Caco-2 (cell line): Measurements from ENCODE around the gene P2RX3. TPM values are rescaled to one million over a fixed set of nuclear protein-coding genes. Genes with fewer than 3 reads are reported as not detected.

Experiments
- BruUV-seq: library from RNA; stranded (reverse); fragments of 400-500 nt; replicated peaks from 2 replicates; lab custom pipeline; 2021; lab: Mats Ljungman, UMichigan
- CTCF ChIA-PET: fragments of 300-600 bp; sonication (Branson Sonifier 250); formaldehyde crosslinking; loops from one replicate; lab custom pipeline; 2022; ENCODE audit warnings: antibody characterized with exemption; lab: Charles Lee
- POLR2A ChIA-PET: fragments of 300-600 bp; sonication (Branson Sonifier 250); formaldehyde crosslinking; loops from one replicate; lab custom pipeline; 2022; ENCODE audit warnings: antibody characterized with exemption; lab: Charles Lee
- DNase-seq, 2 experiments: peaks; one replicate each; pipeline versions ENCODE4 v3.0.0 to v3.0.0-alpha.2; 2020 to 2022
- H3K27me3 ChIP-seq: replicated peaks from 2 replicates; pipeline ENCODE4 v1.6.0; 2011; ENCODE audit warnings: low read length; ENCODE audit not compliant: control insufficient read depth, insufficient read depth
- H3K36me3 ChIP-seq: 2 replicates; pipeline ENCODE4 v1.5.1; 2011; ENCODE audit warnings: low read length; ENCODE audit not compliant: control insufficient read depth, insufficient read depth
- H3K4me1 ChIP-seq: fragments of 250-450 bp; sonication (Bioruptor Pico); 2 replicates; pipeline ENCODE4 v1.5.1; 2020; ENCODE audit warnings: mild to moderate bottlenecking
- H3K4me3 ChIP-seq: 2 replicates; pipeline ENCODE4 v1.5.1; 2011; ENCODE audit warnings: low read depth, mild to moderate bottlenecking, control low read depth, low read length
- H3K9me3 ChIP-seq: fragments of 250-450 bp; sonication (Bioruptor Pico); 2 replicates; pipeline ENCODE4 v1.5.1; 2020; ENCODE audit warnings: mild to moderate bottlenecking, moderate library complexity
- H3K27ac Mint-ChIP-seq: one replicate; pipeline ENCODE4 v1.8.0; 2022; ENCODE audit warnings: mixed read lengths; ENCODE audit not compliant: unreplicated experiment
- H3K27me3 Mint-ChIP-seq: one replicate; pipeline ENCODE4 v1.8.0; 2022; ENCODE audit warnings: mixed read lengths; ENCODE audit not compliant: insufficient read depth, unreplicated experiment
- H3K36me3 Mint-ChIP-seq: one replicate; pipeline ENCODE4 v1.8.0; 2022; ENCODE audit warnings: mild to moderate bottlenecking, mixed read lengths; ENCODE audit not compliant: insufficient read depth, unreplicated experiment
- H3K4me1 Mint-ChIP-seq: one replicate; pipeline ENCODE4 v1.8.0; 2022; ENCODE audit warnings: low read depth, mixed read lengths; ENCODE audit not compliant: unreplicated experiment
- H3K4me3 Mint-ChIP-seq: one replicate; pipeline ENCODE4 v1.8.0; 2022; ENCODE audit warnings: mild to moderate bottlenecking, moderate library complexity, mixed read lengths; ENCODE audit not compliant: unreplicated experiment
- H3K9me3 Mint-ChIP-seq: one replicate; pipeline ENCODE4 v1.8.0; 2022; ENCODE audit warnings: mixed read lengths; ENCODE audit not compliant: unreplicated experiment
- CTCF ChIP-seq, 2 experiments: fragments of 200-600 bp in 1 of 2; IDR thresholded peaks; 1 replicate in 1 of 2; 2 replicates in 1 of 2; pipeline versions ENCODE4 v1.5.1 to v1.8.0; 2011 to 2022; ENCODE audit warnings: antibody characterized with exemption in 1 of 2, control low read depth in 1 of 2, inconsistent platforms in 1 of 2, low read depth in 1 of 2, low read length in 1 of 2, mild to moderate bottlenecking in 1 of 2, moderate library complexity in 1 of 2; ENCODE audit not compliant: insufficient read depth in 1 of 2, severe bottlenecking in 1 of 2, unreplicated experiment in 1 of 2
- intact Hi-C: fragments of 100-400 bp; cut with micrococcal nuclease; formaldehyde crosslinking; loops from one replicate; pipeline ENCODE4 v1.10.0; 2022; ENCODE audit not compliant: unreplicated experiment
- total RNA-seq: library from RNA; stranded (reverse); gene quantifications from 2 replicates; pipeline ENCODE4 v1.2.3, GENCODE V29; 2022

The P2RX3 gene
- total RNA-seq, 1 experiment from 2014 or later = not detected

GRCh38 chr11:57342702-57343101 is 4.5 kb downstream of the P2RX3 start:
- no peak overlapping the region for H3K27ac Mint-ChIP-seq
- POLR2A ChIA-PET = interaction anchor here (0.6 kb wide), 1 partner anchor 18 kb away, joined by 4 read pairs; the partner anchor contains the start of gene TNKS1BP1
- H3K9me3 Mint-ChIP-seq = no peaks in the 10 kb centered on the region
- no peaks in the 10 kb centered on the region for H3K27me3 ChIP-seq
- peaks cover 6% of the 10 kb centered on the region; the same call in 1 of the 2 replicates for H3K4me1 ChIP-seq
- no peak for TF ChIP-seq CTCF (IDR thresholded peaks at IDR 0.05; ENCODE audit: insufficient read depth in 1 of 2, low read depth in 1 of 2, low read length in 1 of 2, severe bottlenecking in 1 of 2, unreplicated experiment in 1 of 2)
- H3K36me3 ChIP-seq = no peaks in the 10 kb centered on the region
- peaks cover 18% of the 10 kb centered on the region for H3K4me1 Mint-ChIP-seq
- H3K4me3 Mint-ChIP-seq = no peak overlapping the region
- no peaks in the 10 kb centered on the region for H3K9me3 ChIP-seq
- no peaks in the 10 kb centered on the region for H3K27me3 Mint-ChIP-seq
- H3K36me3 Mint-ChIP-seq = no peaks in the 10 kb centered on the region
- no peak for DNase-seq
- no peak overlapping the region for H3K4me3 ChIP-seq
- CTCF ChIA-PET = interaction anchor here (1.3 kb wide), 1 partner anchor 88 kb away, joined by 3 read pairs; no protein-coding TSS in a partner anchor
- intact Hi-C loops = loop anchor here (5.0 to 10.0 kb wide), 2 partner anchors 210 to 1182 kb away; no protein-coding TSS in a partner anchor
- BruUV-seq = no TSS peak

GRCh38 chr11:57343825-57344224 is 5.7 kb downstream of the P2RX3 start:
- H3K9me3 Mint-ChIP-seq = no peaks in the 10 kb centered on the region
- ChIA-PET POLR2A (interaction anchor here (0.5 to 0.6 kb wide), 2 partner anchors 8 to 120 kb away, joined by 3 to 4 read pairs; no protein-coding TSS in a partner anchor), CTCF (interaction anchor here (1.3 kb wide), 1 partner anchor 87 kb away, joined by 3 read pairs; no protein-coding TSS in a partner anchor)
- no peaks in the 10 kb centered on the region for H3K36me3 ChIP-seq
- no peak overlapping the region for H3K4me3 ChIP-seq
- no peak overlapping the region for H3K27ac Mint-ChIP-seq
- BruUV-seq = no TSS peak
- H3K27me3 Mint-ChIP-seq = no peaks in the 10 kb centered on the region
- no peak overlapping the region for H3K4me3 Mint-ChIP-seq
- DNase-seq = no peak
- H3K4me1 Mint-ChIP-seq = peaks cover 17% of the 10 kb centered on the region
- TF ChIP-seq CTCF (IDR thresholded peaks at IDR 0.05; ENCODE audit: insufficient read depth in 1 of 2, low read depth in 1 of 2, low read length in 1 of 2, severe bottlenecking in 1 of 2, unreplicated experiment in 1 of 2) = no peak
- H3K27me3 ChIP-seq = no peaks in the 10 kb centered on the region
- H3K4me1 ChIP-seq = peaks cover 6% of the 10 kb centered on the region; the same call in 1 of the 2 replicates
- no peaks in the 10 kb centered on the region for H3K9me3 ChIP-seq
- H3K36me3 Mint-ChIP-seq = no peaks in the 10 kb centered on the region
- intact Hi-C loops = loop anchor here (2.0 to 10.0 kb wide), 3 partner anchors 133 to 1181 kb away; no protein-coding TSS in a partner anchor

- Mint-ChIP-seq H3K9me3 (no peaks in the 10 kb centered on the region), H3K27me3 (no peaks in the 10 kb centered on the region), H3K4me1 (peaks cover 12% of the 10 kb centered on the region), H3K27ac (no peak overlapping the region), H3K36me3 (no peaks in the 10 kb centered on the region), H3K4me3 (no peak overlapping the region)
- no peak for DNase-seq
- Histone ChIP-seq H3K4me3 (no peak overlapping the region), H3K9me3 (no peaks in the 10 kb centered on the region), H3K36me3 (no peaks in the 10 kb centered on the region), H3K27me3 (no peaks in the 10 kb centered on the region), H3K4me1 (peaks cover 6% of the 10 kb centered on the region; the same call in 1 of the 2 replicates)
- TF ChIP-seq CTCF (IDR thresholded peaks at IDR 0.05; ENCODE audit: insufficient read depth in 1 of 2, low read depth in 1 of 2, low read length in 1 of 2, severe bottlenecking in 1 of 2, unreplicated experiment in 1 of 2) = no peak
- ChIA-PET POLR2A (no interaction called here), CTCF (interaction anchor here (0.6 to 2.5 kb wide), 5 partner anchors 17 to 299 kb away, joined by 4 to 25 read pairs (median 6); partner anchors contain the start of gene TIMM10)
- intact Hi-C loops = loop anchor here (1.0 to 10.0 kb wide), 9 partner anchors 57 to 1180 kb away; no protein-coding TSS in a partner anchor
- BruUV-seq = no TSS peak
Observed at GRCh38 chr11:57344826-57345225, 6.7 kb downstream of the P2RX3 start.
